HG03135 (cell line): ENCODE data around the gene PAIP2.
A peak's percentile ranks its signal among the peaks of the same experiment; 100 is the strongest.

ENCODE experiments used
- ATAC-seq: cut with Tn5 transposase; IDR thresholded peaks from one replicate; pipeline ENCODE4 v1.9.1; 2021; ENCODE audit warnings: mild to moderate bottlenecking, moderate library complexity; ENCODE audit not compliant: unreplicated experiment

The PAIP2 gene

GRCh38 chr5:139390639-139391569, 49.2 kb downstream of the PAIP2 start:
- no peak for ATAC-seq

GRCh38 chr5:139391570-139392323, 50.1 kb downstream of the PAIP2 start:
- no peak for ATAC-seq

- ATAC-seq = peak; percentile 18
Observed at GRCh38 chr5:139392324-139392677, 50.6 kb downstream of the PAIP2 start.

- peak; percentile 46 for ATAC-seq
Observed at GRCh38 chr5:139392678-139393496, 51.2 kb downstream of the PAIP2 start.

GRCh38 chr5:139393497-139394122, 52.0 kb downstream of the PAIP2 start:
- no peak for ATAC-seq

GRCh38 chr5:139394123-139394653, 52.5 kb downstream of the PAIP2 start:
- no peak for ATAC-seq

- ATAC-seq = no peak
Observed at GRCh38 chr5:139394654-139395566, 53.3 kb downstream of the PAIP2 start, which contains the start of gene PROB1. PROB1 (minus strand) TSS chr5:139395104; CDS start chr5:139395081, 23 bp downstream.

- no peak for ATAC-seq
Observed at GRCh38 chr5:139395844-139396640, 54.4 kb downstream of the PAIP2 start.

- no peak for ATAC-seq
Observed at GRCh38 chr5:139396691-139397090, 55.0 kb downstream of the PAIP2 start.

- ATAC-seq = no peak
Observed at GRCh38 chr5:139397921-139398320, 56.3 kb downstream of the PAIP2 start.

- ATAC-seq = no peak
Observed at GRCh38 chr5:139399501-139400121, 58.0 kb downstream of the PAIP2 start.

- ATAC-seq = no peak
Observed at GRCh38 chr5:139401546-139401945, 59.9 kb downstream of the PAIP2 start.

GRCh38 chr5:139402561-139403158, 61.0 kb downstream of the PAIP2 start:
- ATAC-seq = no peak

GRCh38 chr5:139403418-139403786, 61.7 kb downstream of the PAIP2 start:
- ATAC-seq = no peak

- peak; percentile 81 for ATAC-seq
Observed at GRCh38 chr5:139403787-139404483, 62.3 kb downstream of the PAIP2 start, which contains the start of gene SPATA24. SPATA24 (minus strand) TSS chr5:139404089; CDS start chr5:139404060, 29 bp downstream.

GRCh38 chr5:139404484-139404840, 62.8 kb downstream of the PAIP2 start:
- ATAC-seq = no peak

- no peak for ATAC-seq
Observed at GRCh38 chr5:139406963-139407362, 65.3 kb downstream of the PAIP2 start.
